ENCODE results near the gene RBMS2.

The RBMS2 gene

DNA sequence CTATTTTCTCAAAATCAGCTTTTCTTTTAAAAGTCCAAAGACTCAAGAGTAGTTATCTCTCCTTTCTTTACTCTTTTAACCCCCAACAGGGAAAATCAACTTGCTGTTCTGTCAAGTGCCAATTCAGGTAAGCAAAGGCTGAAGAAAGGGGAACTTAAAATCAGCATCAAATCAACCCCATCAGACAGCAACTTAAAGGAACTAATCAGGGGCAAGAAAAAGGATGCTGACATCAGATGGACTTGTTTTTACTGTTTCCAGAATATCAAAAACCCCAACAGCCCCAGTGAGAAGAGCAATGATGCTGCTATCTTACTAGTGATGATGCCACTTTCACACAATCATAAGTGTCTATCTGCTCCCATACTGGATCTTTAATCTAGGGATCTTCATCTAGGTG, 105.1 kb downstream of the RBMS2 start:
- no peak for DNase-seq (ENCODE audit: low read depth)
- H3K4me3 ChIP-seq (ENCODE audit: low read depth, low read length), result no peak overlapping the region
- in situ Hi-C loops (cut with HindIII; ENCODE audit: low sequenced_read_pairs), result no loop called here
- TF ChIP-seq CTCF (IDR thresholded peaks at IDR 0.05; ENCODE audit: low read depth, low read length, missing control alignments), result no peak

- no peak for TF ChIP-seq CTCF (IDR thresholded peaks at IDR 0.05; ENCODE audit: low read depth, low read length, missing control alignments)
- in situ Hi-C loops (cut with HindIII; ENCODE audit: low sequenced_read_pairs), result no loop called here
- no peak for DNase-seq (ENCODE audit: low read depth)
- peak overlapping the region; percentile 99 for H3K4me3 ChIP-seq (ENCODE audit: low read depth, low read length)
These were observed 107.2 kb downstream of the RBMS2 start for GRCh38 chr12:56628671-56629458.

- in situ Hi-C loops (cut with HindIII; ENCODE audit: low sequenced_read_pairs), result no loop called here
- TF ChIP-seq CTCF (IDR thresholded peaks at IDR 0.05; ENCODE audit: low read depth, low read length, missing control alignments), result no peak
- peak overlapping the region; percentile 99 for H3K4me3 ChIP-seq (ENCODE audit: low read depth, low read length)
- DNase-seq (ENCODE audit: low read depth), result no peak
These were observed 108.0 kb downstream of the RBMS2 start for GRCh38 chr12:56629459-56630179.

DNA sequence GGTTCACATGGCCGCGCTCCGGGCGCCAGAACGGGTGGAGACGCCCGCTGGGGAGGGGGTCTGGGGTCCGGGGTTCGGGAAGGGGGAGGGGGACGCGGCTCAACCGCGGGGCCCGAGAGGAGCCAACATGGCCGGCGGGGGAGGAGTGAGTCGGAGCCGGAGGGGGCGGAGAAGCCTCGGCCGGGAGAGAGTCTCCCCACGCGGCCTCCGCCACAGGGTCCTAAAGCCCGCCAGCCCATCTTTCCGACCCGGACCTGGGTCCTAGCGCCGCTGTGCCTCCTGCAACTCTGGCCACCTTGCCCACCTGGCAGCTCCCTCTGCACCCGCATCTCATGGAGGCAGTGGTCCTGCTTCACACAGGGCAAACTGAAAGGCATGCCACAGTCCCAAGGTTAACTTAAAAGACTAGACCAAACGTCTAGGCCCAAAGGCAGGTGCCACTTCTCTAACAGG, 108.6 kb downstream of the RBMS2 start, which contains the start of gene BAZ2A:
TSS of gene BAZ2A (minus strand) at position 147 of the 453 bp plus-strand sequence. CDS start 12,796 bp downstream, outside the sequence.
- peak; percentile 53 for DNase-seq (ENCODE audit: low read depth)
- in situ Hi-C loops (cut with HindIII; ENCODE audit: low sequenced_read_pairs), result no loop called here
- no peak for TF ChIP-seq CTCF (IDR thresholded peaks at IDR 0.05; ENCODE audit: low read depth, low read length, missing control alignments)
- peak within 1 kb of the TSS; percentile 99 for H3K4me3 ChIP-seq (ENCODE audit: low read depth, low read length)

DNA sequence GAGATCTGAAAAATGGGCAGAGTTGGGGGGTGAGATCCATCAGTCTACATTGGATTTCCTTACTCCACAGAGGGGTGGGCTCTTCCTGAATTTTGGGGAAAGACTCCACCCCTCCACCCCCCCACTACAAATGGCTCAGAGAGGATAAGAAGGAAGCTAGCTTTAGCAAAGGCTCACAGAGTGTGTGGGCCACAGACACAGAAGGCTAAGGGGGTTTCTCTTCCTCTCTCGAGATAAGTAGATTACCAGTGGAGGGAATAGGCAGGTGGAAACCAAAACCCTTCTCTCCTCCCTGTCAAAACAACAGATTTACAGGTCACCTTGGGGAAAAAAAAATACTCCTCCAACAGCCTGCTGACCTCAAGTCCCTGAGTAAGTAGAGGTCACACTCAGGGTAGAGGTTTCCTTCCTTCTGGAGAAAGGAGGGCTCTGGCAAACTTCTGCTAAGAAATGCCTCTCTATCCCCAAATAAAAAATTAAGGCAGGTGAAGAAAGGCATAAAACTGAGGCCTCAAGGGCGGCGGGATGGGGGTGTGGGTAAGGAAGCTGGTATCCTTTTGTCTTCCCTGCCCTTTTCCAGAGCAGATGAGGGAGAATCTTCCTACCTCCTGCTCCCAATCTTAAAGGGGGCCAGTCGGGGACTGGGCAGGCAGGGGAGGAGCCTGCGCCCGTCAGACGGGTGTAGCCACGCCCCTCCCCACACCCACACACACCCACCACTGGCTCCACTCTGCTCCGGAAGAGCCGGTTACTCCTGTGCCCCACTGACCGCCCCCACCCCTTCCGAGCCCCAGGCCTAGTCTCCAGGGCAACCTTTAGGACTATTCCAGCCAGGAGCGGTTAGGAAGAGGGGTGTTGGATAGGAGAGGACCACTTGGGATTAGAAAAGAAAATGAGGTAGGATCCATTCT, 110.4 kb downstream of the RBMS2 start:
- H3K4me3 ChIP-seq (ENCODE audit: low read depth, low read length), result peak overlapping the region; percentile 11
- no peak for TF ChIP-seq CTCF (IDR thresholded peaks at IDR 0.05; ENCODE audit: low read depth, low read length, missing control alignments)
- no peak for DNase-seq (ENCODE audit: low read depth)
- in situ Hi-C loops (cut with HindIII; ENCODE audit: low sequenced_read_pairs), result no loop called here

All from astrocyte of the cerebellum (primary cell).